Measurements from ENCODE around the gene SAYSD1.

DNA sequence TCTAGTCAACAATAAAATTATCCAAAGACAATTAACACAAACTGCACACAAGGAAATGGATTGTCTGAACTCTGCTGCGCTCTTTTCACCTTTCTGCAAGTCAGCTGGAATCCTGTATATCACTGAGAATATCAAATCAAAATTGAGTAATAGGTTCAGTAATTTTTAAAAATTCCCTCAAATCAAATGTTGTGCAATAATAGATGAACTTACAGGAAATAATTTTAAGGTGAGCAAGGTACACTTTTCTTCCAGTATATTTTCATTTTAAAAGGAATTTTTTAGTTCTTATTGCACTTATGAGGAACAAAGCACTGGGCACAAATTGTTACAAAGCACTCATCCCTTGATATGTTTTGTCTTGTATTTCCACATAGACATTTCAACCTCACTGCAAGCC is 1.2 kb downstream of the SAYSD1 start:
- TF ChIP-seq EZH2 (IDR thresholded peaks at IDR 0.05; ENCODE audit: insufficient read depth, poor library complexity, severe bottlenecking) (no peak), EZH2phosphoT487 (IDR thresholded peaks at IDR 0.05; ENCODE audit: insufficient read depth, low read depth) (no peak)

All from GM23248 (cell line).